GM21381 (cell line): ENCODE results near the gene KIFC1.
"Not testable (repeated sequence)": the region's sequence is repeated elsewhere in the genome, so short reads cannot be mapped to it uniquely, and the experiment has no call there.

Source experiments
- ATAC-seq: cut with Tn5 transposase; IDR thresholded peaks from one replicate; pipeline ENCODE4 v1.9.1; 2021; ENCODE audit warnings: mild to moderate bottlenecking, moderate library complexity; ENCODE audit not compliant: unreplicated experiment

Gene KIFC1

DNA sequence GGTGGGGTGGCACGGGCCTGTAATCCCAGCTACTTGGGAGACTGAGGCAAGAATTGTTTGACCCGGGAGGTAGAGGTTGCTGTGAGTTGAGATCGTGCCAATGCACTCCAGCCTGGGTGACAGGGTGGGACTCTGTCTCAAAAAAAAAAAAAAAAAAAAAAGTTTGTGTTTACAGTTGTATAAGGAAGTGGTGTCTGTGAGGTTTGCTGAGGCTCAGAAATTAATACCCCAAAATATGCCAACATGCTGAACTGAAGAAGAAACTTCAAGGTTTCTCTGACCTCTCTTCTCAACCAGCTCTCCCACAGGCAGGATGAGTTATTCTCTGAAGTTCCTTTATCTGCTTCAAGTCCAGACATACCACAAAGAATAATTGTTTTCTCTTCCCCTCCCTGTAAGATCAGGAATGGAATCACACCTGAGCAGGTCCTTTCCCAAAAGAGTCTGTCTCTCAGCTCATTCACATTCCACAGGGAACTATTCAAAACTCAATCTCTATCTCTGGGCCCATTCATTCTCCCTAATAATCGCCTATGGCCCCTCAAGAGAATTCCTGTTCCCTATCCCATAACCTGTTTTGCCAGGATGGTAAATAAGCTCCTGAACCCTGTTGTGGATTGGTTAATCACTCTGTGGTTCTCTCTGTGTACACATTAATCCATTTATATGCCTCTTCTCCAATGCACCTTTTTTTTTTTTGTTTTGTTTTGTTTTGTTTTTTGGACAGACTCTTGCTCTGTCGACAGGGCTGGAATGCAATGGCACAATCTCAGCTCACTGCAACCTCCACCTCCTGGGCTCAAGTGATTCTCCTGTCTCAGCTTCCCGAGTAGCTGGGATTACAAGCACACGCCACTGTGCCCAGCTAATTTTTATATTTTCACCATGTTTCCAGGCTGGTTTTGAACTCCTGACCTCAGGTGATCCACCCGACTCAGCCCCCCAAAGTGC is 17.4 kb upstream of the KIFC1 start:
- ATAC-seq = no peak

DNA sequence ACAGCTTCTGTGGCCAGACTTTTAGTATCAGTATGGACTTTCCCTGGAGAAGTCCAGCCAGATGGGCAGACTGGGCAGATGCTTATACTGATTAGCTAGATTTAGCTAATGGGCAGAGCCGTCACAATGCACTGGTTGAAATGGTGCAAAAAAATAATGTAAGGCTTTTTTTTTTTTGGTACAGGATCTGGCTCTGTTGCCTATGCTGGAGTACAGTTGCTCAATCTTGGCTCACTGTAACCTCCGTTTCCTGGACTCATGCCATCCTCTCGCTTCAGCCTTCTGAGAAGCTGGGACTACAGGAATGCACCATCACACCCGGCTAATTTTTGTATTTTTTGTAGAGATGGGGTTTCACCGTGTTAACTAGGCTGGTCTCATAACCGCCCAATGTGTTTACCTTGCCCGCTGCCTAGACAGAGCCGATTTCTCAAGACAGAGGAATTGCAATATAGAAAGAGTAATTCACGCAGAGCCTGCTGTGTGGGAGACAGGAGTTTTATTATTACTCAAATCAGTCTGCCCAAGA is 16.4 kb upstream of the KIFC1 start:
- no peak for ATAC-seq

DNA sequence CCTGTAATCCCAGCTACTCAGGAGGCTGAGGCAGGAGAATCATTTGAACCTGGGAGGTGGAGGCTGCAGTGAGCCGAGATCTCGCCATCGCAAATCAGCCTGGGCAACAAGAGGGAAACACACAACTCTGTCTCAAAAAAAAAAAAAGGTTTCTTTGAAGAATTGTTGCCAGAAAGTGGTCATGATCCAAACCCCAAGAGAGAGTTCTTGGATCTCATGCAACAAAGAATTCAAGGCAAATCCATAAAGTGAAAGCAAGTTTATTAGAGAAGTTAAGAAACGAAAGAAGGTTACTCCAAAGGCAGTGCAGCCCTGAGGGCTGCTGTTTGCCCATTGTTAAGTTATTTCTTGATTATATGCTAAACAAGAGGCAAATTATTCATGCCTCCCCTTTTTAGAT is 14.5 kb upstream of the KIFC1 start:
- ATAC-seq = no peak

DNA sequence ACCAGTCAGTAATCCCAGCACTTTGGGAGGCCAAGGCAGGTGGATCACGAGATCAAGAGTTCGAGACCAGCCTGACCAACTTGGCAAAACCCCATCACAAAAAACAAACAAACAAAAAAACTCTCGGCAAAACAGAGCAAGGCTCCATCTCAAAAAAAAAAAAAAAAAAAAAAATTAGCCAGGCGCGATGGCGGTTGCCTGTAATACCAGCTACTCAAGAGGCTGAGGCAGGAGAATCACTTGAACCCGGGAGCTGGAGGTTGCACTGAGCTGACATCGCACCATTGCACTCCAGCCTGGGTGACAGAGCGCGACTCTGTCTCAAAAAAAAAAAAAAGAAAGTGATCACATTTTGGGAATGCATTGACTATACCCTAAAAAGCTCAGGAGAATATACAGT is 12.4 kb upstream of the KIFC1 start:
- ATAC-seq = not testable (repeated sequence)

- ATAC-seq = no peak
These were observed 11.2 kb upstream of the KIFC1 start for GRCh38 chr6:33380272-33380981.

DNA sequence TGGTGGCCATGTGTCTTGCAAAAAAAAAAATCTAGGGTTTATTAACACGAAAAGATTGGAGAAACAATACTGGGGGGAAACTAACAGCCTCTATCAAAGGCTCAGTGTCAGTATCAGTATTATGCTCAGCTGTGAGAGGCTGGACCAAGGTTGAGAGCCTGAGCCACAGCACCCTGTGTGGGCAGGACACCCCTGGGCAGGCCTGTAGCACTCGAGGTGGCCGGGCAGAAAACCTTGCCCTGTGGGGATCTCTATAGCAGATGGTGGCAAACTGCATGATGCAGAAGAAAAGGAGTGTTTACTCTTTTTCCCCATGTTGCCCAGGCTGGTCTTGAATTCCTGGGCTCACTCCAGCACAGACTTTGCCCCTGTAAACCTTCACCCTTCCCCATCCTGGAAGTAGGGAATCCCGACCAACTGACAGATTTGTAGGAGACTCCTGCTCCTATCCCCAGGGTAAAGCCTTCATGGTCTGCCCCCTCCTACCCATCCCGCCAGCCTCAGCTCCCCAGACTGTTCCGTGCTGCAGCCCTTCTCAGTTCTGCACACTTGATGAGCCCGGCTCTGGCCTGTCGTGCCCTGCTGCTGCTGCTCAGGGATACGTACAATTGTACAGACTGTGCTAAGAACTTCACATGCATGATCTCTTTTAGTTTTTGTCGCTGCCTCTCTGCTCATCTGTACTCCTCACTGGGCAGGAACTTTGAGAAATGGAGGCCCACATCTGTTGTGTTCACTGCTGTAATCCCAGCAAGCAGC is 8.0 kb upstream of the KIFC1 start:
- no peak for ATAC-seq

DNA sequence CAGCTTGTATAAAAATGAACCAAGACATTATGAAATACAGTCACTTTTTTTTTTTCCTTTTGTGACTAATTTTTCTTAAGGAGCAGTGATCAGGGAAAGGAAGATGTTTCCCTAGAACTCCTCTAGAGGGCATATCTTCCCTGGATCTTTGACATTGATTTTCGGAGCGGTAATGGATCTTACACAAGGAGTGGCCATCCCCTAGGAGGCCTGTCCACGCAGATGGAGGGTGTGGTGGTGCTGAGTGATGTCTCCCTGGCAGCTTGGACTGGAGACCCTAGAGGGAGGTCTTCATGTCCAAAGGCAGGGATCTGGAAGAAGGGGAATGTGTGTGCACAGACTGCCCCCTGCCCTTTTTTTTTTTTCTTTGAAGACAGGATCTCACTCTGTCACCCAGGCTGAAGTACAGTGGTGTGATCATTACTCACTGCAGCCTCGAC is 7.0 kb upstream of the KIFC1 start:
- no peak for ATAC-seq

- ATAC-seq = no peak
These were observed 1.4 kb upstream of the KIFC1 start for GRCh38 chr6:33390173-33390572.

- peak; percentile 8 for ATAC-seq
These were observed 801 bp upstream of the KIFC1 start for GRCh38 chr6:33390767-33391277.

GRCh38 chr6:33391922-33392594 is 435 bp downstream of the KIFC1 start:
- peak; percentile 17 for ATAC-seq

- ATAC-seq = no peak
These were observed 949 bp downstream of the KIFC1 start for GRCh38 chr6:33392595-33392948.

DNA sequence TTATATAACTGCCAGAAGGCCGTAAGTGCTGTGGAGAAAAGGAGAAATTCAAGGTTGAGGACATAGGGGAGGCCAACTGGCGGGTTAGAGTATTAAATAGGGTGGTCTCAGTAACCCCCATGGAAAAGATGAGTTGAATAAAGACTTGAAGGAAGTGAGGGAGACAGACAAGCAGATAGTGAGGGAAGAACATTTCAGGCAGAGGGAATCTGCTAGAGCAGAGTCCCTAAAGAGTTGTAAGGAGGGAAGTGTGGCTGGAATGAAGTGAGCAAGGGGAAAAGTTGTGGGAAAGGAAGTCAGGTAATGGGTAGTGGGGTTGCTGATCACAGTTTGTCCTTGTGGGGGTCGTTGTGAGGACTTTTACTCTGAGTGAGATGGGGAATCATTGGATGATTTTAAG is 1.4 kb downstream of the KIFC1 start:
- no peak for ATAC-seq

DNA sequence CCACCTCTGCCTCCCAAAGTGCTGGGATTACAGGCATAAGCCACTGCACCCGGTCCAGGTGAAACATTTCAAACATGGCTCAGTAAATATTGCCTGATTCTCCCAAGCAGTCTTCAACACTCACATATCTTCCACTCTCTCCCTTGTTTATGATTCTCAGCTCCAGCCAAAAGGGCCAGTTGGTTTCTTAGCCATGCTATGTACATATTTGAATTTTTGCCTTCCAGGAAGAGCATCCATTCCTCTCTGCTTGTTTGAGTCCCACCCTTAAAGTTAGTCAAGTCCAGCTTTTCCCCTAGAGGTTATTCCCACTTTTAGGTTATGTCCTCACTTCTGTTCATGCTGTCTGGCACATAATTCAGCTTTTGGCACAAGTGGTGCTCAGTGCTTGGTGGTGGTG is 5.9 kb downstream of the KIFC1 start:
- ATAC-seq = no peak

DNA sequence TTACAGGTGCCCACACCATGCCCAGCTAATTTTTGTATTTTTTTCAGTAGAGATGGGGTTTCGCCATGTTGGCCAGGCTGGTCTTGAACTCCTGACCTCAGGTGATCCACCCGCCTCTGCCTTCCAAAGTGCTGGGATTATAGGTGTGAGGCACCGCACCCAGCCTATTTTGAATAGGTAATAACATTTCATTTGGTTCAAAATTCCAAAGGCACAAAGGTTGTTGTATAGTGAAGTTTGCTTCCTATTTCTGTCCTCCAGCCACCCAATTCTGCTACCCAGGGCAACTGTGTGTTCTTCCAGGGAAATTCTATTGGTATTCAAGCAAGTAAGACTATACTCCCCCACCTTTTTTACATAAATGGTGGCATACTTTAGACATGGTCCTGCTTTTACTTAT is 7.0 kb downstream of the KIFC1 start:
- not testable (repeated sequence) for ATAC-seq

DNA sequence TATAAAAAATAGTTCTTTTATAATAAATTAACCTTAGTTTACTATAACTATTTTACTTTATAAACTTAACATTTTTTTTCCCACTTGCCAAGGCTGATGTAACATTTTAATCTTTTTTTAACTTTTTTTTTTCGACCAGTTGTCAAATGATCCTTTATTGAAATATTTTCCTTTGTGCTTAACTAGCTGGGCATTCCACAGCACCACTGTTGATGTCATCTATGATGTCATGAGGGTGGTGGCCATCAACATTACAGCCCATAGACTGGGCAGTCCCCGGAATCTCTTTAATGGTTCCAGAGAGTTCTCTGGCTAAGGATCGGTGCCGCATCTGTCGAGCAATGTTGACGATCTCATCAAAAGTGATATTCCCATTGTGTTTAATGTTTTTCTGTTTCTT is 8.3 kb downstream of the KIFC1 start:
- ATAC-seq = not testable (repeated sequence)

DNA sequence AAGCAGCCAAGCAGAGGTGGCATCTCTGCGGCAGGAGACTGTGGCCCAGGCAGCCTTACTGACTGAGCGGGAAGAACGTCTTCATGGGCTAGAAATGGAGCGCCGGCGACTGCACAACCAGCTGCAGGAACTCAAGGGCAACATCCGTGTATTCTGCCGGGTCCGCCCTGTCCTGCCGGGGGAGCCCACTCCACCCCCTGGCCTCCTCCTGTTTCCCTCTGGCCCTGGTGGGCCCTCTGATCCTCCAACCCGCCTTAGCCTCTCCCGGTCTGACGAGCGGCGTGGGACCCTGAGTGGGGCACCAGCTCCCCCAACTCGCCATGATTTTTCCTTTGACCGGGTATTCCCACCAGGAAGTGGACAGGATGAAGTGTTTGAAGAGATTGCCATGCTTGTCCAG is 13.3 kb downstream of the KIFC1 start:
- no peak for ATAC-seq

- ATAC-seq = no peak
These were observed 13.8 kb downstream of the KIFC1 start for GRCh38 chr6:33405386-33405940.

DNA sequence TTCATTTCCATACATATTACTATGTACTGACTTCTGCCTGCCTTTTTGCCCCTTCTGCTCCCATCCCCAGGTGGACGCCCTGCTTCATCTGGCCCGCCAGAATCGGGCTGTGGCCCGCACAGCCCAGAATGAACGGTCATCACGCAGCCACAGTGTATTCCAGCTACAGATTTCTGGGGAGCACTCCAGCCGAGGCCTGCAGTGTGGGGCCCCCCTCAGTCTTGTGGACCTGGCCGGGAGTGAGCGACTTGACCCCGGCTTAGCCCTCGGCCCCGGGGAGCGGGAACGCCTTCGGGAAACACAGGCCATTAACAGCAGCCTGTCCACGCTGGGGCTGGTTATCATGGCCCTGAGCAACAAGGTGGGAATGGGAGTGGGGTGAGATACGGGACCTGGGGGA is 14.5 kb downstream of the KIFC1 start:
- ATAC-seq = no peak

GRCh38 chr6:33407132-33407718 is 15.6 kb downstream of the KIFC1 start:
- ATAC-seq = no peak
